Osteoblast (primary cell): ENCODE results near the gene UPF2. TPM values are rescaled to one million over a fixed set of nuclear protein-coding genes. Genes with fewer than 3 reads are reported as not detected.
A peak's percentile ranks its signal among the peaks of the same experiment; 100 is the strongest.
"Not testable (repeated sequence)": the region's sequence is repeated elsewhere in the genome, so short reads cannot be mapped to it uniquely, and the experiment has no call there.

Source experiments
- DNase-seq: peaks from one replicate; pipeline ENCODE4 v3.0.0; 2011; ENCODE audit warnings: low spot score, mixed read lengths; ENCODE audit not compliant: insufficient read length; ENCODE audit errors: missing footprints
- H2AFZ ChIP-seq: 2 replicates; pipeline ENCODE4 v1.6.0; 2011; ENCODE audit warnings: mild to moderate bottlenecking, low read length
- H3K27ac ChIP-seq: 2 replicates; pipeline ENCODE4 v1.5.1; 2011; ENCODE audit warnings: mild to moderate bottlenecking, low read depth, low read length, moderate library complexity
- H3K27me3 ChIP-seq: 2 replicates; pipeline ENCODE4 v1.6.0; 2012; ENCODE audit warnings: mild to moderate bottlenecking, control low read depth, inconsistent platforms, low read length, moderate library complexity; ENCODE audit not compliant: insufficient read depth
- H3K36me3 ChIP-seq: 2 replicates; pipeline ENCODE4 v1.5.1; 2011; ENCODE audit warnings: mild to moderate bottlenecking, low read length, control low read depth, moderate library complexity; ENCODE audit not compliant: insufficient read depth
- H3K4me1 ChIP-seq: 2 replicates; pipeline ENCODE4 v1.5.1; 2011; ENCODE audit warnings: mild to moderate bottlenecking, low read length, control low read depth, moderate library complexity; ENCODE audit not compliant: insufficient read depth
- H3K4me2 ChIP-seq: 2 replicates; pipeline ENCODE4 v1.6.0; 2011; ENCODE audit warnings: mild to moderate bottlenecking, low read length; ENCODE audit not compliant: insufficient read depth
- H3K4me3 ChIP-seq: fragments of 200-600 bp; sonication (generic); 3 replicates; pipeline ENCODE4 v1.5.1; 2012; ENCODE audit warnings: mild to moderate bottlenecking, low read length, inconsistent platforms; ENCODE audit not compliant: insufficient read depth
- H3K79me2 ChIP-seq: 2 replicates; pipeline ENCODE4 v1.6.0; 2012; ENCODE audit warnings: mild to moderate bottlenecking, low read length, control low read depth, inconsistent platforms; ENCODE audit not compliant: insufficient read depth
- H3K9me3 ChIP-seq: 2 replicates; pipeline ENCODE4 v1.5.1; 2011; ENCODE audit warnings: low read depth, low read length, control low read depth
- H4K20me1 ChIP-seq: 2 replicates; pipeline ENCODE4 v1.6.0; 2012; ENCODE audit warnings: mild to moderate bottlenecking, low read length, control low read depth; ENCODE audit not compliant: insufficient read depth
- CTCF ChIP-seq: IDR thresholded peaks from 2 replicates; pipeline ENCODE4 v1.5.1; 2011; ENCODE audit warnings: mild to moderate bottlenecking, low read depth, low read length, moderate library complexity; ENCODE audit errors: extremely low read depth
- total RNA-seq: library from RNA; depleted of rRNA; stranded (reverse); fragments of >200 nt; gene quantifications from 2 replicates; pipeline ENCODE4 v1.2.3, GENCODE V29; 2012

The UPF2 gene
- total RNA-seq, 1 donor = 15.9 TPM

- Histone ChIP-seq H3K4me3 (no peak overlapping the region), H3K27me3 (no peaks in the 10 kb centered on the region), H3K36me3 (peaks cover 7% of the 10 kb centered on the region), H2AFZ (no peak overlapping the region), H3K4me1 (peaks cover 6% of the 10 kb centered on the region), H3K4me2 (no peak overlapping the region), H4K20me1 (no peaks in the 10 kb centered on the region), H3K27ac (peak overlapping the region; percentile 32), H3K9me3 (no peaks in the 10 kb centered on the region), H3K79me2 (no peaks in the 10 kb centered on the region)
- peak; percentile 94 for DNase-seq
- TF ChIP-seq CTCF = no peak
Observed at GRCh38 chr10:12081879-12082557, 39.4 kb upstream of the UPF2 start.

GRCh38 chr10:12081470-12081869 is 38.9 kb upstream of the UPF2 start:
- no peaks in the 10 kb centered on the region for H3K27me3 ChIP-seq
- H3K4me2 ChIP-seq = no peak overlapping the region
- H3K4me1 ChIP-seq = peaks cover 6% of the 10 kb centered on the region

GRCh38 chr10:12077580-12078180 is 35.1 kb upstream of the UPF2 start:
- Histone ChIP-seq H3K27ac (no peak overlapping the region), H3K4me2 (no peak overlapping the region), H4K20me1 (no peaks in the 10 kb centered on the region), H2AFZ (no peak overlapping the region), H3K9me3 (no peaks in the 10 kb centered on the region), H3K4me3 (no peak overlapping the region), H3K36me3 (no peaks in the 10 kb centered on the region), H3K79me2 (peaks cover 3% of the 10 kb centered on the region), H3K27me3 (no peaks in the 10 kb centered on the region), H3K4me1 (peaks cover 6% of the 10 kb centered on the region)
- no peak for TF ChIP-seq CTCF
- DNase-seq = no peak

More at GRCh38 chr10:12081470-12081869, 38.9 kb upstream of the UPF2 start:
- Histone ChIP-seq H3K4me3 (no peak overlapping the region), H2AFZ (no peak overlapping the region), H3K36me3 (peaks cover 5% of the 10 kb centered on the region), H3K9me3 (no peaks in the 10 kb centered on the region), H3K27ac (no peak overlapping the region), H3K79me2 (no peaks in the 10 kb centered on the region), H4K20me1 (no peaks in the 10 kb centered on the region)
- no peak for DNase-seq
- TF ChIP-seq CTCF = no peak

GRCh38 chr10:12073526-12073925 is 30.9 kb upstream of the UPF2 start:
- DNase-seq = no peak
- H3K27ac ChIP-seq = no peak overlapping the region

GRCh38 chr10:12071441-12071840 is 28.8 kb upstream of the UPF2 start:
- H3K36me3 ChIP-seq, DNase-seq, H3K4me2 ChIP-seq, H3K9me3 ChIP-seq, H4K20me1 ChIP-seq, H2AFZ ChIP-seq, H3K4me3 ChIP-seq, H3K27me3 ChIP-seq: not testable (repeated sequence)
- Histone ChIP-seq H3K27ac (peak overlapping the region; percentile 13), H3K79me2 (peaks cover 22% of the 10 kb centered on the region), H3K4me1 (peaks cover 18% of the 10 kb centered on the region)

More at GRCh38 chr10:12073526-12073925, 30.9 kb upstream of the UPF2 start:
- no peak overlapping the region for H2AFZ ChIP-seq
- peaks cover 11% of the 10 kb centered on the region for H3K4me1 ChIP-seq
- H4K20me1 ChIP-seq = peaks cover 3% of the 10 kb centered on the region
- H3K27me3 ChIP-seq = no peaks in the 10 kb centered on the region
- TF ChIP-seq CTCF = no peak
- peaks cover 22% of the 10 kb centered on the region for H3K79me2 ChIP-seq
- H3K36me3 ChIP-seq = no peaks in the 10 kb centered on the region
- H3K4me2 ChIP-seq = no peak overlapping the region
- no peaks in the 10 kb centered on the region for H3K9me3 ChIP-seq
- H3K4me3 ChIP-seq = no peak overlapping the region
